ENCODE results near the gene CSNK1D. TPM values are rescaled to one million over a fixed set of nuclear protein-coding genes. Genes with fewer than 3 reads are reported as not detected.

Gene CSNK1D
- total and polyA plus RNA-seq, 7 donors, result 73.5 to 139 (median 115) TPM

DNA sequence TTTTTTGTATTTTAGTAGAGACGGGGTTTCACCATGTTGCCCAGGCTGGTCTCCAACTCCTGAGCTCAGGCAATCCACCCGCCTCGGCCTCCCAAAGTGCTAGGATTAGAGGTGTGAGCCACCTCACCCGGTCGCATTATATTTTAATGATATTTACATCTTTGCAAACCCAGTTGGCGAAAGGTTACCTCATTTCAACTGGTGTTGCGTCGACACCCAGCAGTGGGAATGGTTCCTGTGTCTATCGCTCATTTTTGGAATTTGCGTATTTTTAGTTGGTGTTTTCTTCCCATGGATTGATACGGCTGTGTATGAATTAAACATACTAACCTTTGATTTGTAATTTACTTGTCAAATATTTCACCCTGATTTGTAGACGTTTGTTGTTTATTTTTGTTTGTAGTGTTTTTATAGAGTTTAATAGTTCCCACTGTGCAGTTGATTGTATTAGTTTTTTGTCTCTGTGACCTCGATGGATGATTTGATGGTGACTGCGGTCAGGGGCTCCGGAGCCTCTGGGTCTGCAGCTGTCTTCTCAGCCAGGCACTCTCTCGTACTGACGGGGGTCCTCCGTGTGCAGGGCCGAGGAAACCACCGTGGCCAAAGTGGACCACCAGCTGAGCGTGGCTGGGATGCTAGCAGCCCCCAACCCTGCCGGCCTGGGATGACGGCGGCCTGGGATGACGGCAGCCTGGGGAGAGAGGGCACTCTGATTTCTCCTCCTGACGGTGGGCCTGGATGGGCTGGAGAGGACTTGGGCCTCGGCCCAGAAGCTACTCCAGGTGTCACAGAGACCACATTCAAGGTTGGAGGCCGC lies 39.9 kb upstream of the CSNK1D start:
- Histone ChIP-seq H3K4me1 (no peaks in the 10 kb centered on the region), H3K36me3 (ENCODE audit: insufficient read depth in 1 of 2, low read depth in 1 of 2) (no peaks in the 10 kb centered on the region), H3K27ac (no peak overlapping the region), H3K9me3 (no peaks in the 10 kb centered on the region), H3K4me3 (no peak overlapping the region), H3K27me3 (ENCODE audit: insufficient read depth in 3 of 3, low read length in 2 of 3) (peaks cover 0 to 21% (median 11%) of the 10 kb centered on the region in 3 donors)
- TF ChIP-seq, protein P1, sequence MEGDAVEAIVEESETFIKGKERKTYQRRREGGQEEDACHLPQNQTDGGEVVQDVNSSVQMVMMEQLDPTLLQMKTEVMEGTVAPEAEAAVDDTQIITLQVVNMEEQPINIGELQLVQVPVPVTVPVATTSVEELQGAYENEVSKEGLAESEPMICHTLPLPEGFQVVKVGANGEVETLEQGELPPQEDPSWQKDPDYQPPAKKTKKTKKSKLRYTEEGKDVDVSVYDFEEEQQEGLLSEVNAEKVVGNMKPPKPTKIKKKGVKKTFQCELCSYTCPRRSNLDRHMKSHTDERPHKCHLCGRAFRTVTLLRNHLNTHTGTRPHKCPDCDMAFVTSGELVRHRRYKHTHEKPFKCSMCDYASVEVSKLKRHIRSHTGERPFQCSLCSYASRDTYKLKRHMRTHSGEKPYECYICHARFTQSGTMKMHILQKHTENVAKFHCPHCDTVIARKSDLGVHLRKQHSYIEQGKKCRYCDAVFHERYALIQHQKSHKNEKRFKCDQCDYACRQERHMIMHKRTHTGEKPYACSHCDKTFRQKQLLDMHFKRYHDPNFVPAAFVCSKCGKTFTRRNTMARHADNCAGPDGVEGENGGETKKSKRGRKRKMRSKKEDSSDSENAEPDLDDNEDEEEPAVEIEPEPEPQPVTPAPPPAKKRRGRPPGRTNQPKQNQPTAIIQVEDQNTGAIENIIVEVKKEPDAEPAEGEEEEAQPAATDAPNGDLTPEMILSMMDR (IDR thresholded peaks at IDR 0.05), result no peak
- WGBS, 3 donors, result 71 to 77% (median 77%) methylated on average over 28 of the region's 28 CpGs
- intact Hi-C loops (cut with DNase I), result no loop called here
- no peak for DNase-seq
- ATAC-seq, result no peak

DNA sequence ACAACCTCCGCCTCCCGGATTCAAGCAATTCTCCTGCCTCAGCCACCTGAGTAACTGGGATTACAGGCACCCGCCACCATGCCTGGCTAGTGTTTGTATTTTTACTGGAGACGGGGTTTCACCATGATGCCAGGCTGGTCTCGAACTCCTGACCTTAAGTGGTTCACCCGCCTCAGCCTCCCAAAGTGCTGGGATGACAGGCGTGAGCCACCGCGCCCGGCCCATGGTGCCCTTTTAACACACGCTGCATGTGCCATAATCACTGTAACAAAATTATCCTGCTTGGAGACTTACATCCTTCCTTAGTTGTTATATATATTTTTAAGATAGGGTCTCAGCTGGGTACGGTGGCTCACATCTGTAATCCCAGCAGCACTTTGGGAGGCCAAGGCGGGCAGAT lies 38.5 kb upstream of the CSNK1D start:
- intact Hi-C loops (cut with DNase I), result no loop called here
- Histone ChIP-seq H3K4me1 (no peaks in the 10 kb centered on the region), H3K27ac (no peak overlapping the region), H3K27me3 (ENCODE audit: insufficient read depth in 3 of 3, low read length in 2 of 3) (peaks cover 0 to 21% (median 11%) of the 10 kb centered on the region in 3 donors), H3K36me3 (ENCODE audit: insufficient read depth in 1 of 2, low read depth in 1 of 2) (no peaks in the 10 kb centered on the region), H3K4me3 (no peak overlapping the region), H3K9me3 (no peaks in the 10 kb centered on the region)
- no peak for DNase-seq
- TF ChIP-seq, protein P1 (IDR thresholded peaks at IDR 0.05), result no peak
- WGBS, 3 donors, result 88 to 90% (median 89%) methylated on average over 13 of the region's 13 CpGs
- no peak for ATAC-seq

DNA sequence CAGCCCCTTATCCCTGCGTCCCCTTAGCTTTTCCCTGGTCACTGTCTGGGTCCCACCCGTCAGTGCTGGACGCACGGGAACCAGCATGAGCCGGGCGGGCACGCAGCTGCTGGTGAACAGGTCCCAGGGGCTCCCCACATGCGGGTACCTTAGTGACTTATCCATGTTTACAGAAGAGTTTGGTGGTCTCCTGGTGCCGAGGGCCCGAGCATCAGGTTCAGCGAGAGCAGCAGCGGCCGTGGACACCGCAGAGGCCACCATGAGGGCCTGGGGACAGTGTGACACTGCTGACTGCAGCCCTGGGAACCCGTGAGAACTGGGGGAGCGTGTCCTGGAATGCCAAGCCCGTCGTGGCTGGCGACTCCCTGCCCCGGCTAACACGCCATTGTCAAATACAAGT lies 37.4 kb upstream of the CSNK1D start:
- Histone ChIP-seq H3K9me3 (no peaks in the 10 kb centered on the region), H3K36me3 (ENCODE audit: insufficient read depth in 1 of 2, low read depth in 1 of 2) (no peaks in the 10 kb centered on the region), H3K4me3 (no peak overlapping the region), H3K27ac (no peak overlapping the region), H3K4me1 (no peaks in the 10 kb centered on the region), H3K27me3 (ENCODE audit: insufficient read depth in 3 of 3, low read length in 2 of 3) (peaks cover 0 to 21% (median 11%) of the 10 kb centered on the region in 3 donors)
- DNase-seq (no peak), ATAC-seq (no peak)
- intact Hi-C loops (cut with DNase I), result no loop called here
- TF ChIP-seq, protein P1 (IDR thresholded peaks at IDR 0.05), result no peak
- 79 to 80% (median 79%) methylated on average over 21 of the region's 21 CpGs for WGBS, 3 donors

DNA sequence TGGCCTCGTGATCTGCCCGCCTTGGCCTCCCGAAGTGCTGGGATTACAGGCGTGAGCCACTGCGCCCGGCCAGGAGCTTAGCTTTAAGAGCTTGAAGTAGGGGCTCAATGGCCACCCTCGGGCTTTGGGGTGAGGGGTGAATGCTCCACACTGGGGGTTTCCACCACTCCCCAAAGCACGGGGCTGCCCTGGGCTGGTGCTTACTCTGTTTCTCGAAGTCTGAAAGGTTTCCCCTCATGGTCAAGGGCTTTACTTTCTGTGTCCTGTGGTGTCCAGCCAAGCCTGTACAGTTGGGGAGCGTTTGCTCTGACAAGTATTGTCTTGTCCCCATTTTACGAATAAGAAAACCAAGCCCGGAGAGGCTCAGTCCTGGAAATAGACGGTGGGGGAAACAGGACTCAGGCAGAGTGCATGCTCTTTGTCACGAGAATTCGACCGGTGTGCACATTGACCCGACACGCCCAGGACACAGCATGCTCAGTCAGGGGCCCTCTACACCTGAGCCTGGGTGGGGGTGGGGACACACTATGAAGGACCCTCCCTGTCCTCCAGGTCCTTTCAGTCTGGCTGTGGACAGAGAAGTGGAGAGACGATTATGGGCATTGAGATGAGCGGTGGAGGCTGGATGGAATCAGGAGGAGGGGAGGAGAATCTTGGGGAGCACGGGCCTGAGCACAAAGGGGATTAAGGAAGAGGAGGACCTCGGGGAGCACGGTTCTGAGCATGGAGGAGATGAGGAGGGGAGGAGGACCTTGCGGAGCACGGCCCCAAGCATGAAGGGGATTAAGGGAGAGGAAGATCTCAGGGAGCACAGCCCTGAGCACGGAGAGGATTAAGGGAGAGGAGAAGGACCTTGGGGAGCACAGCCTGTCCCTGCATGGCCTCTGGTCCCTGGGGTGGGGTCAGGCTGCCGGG lies 36.4 kb upstream of the CSNK1D start:
- no peaks in the 10 kb centered on the region for H3K4me1 ChIP-seq
- no peak for DNase-seq
- peaks cover 0 to 15% (median 5%) of the 10 kb centered on the region in 3 donors for H3K27me3 ChIP-seq (ENCODE audit: insufficient read depth in 3 of 3, low read length in 2 of 3)
- no peaks in the 10 kb centered on the region for H3K9me3 ChIP-seq
- intact Hi-C loops (cut with DNase I), result loop anchor here in 1 of 2 donors (10.0 kb wide), 1 partner anchor 275 kb away; the partner anchor contains the start of genes DCXR and RAC3
- no peaks in the 10 kb centered on the region for H3K36me3 ChIP-seq (ENCODE audit: insufficient read depth in 1 of 2, low read depth in 1 of 2)
- TF ChIP-seq, protein P1 (IDR thresholded peaks at IDR 0.05), result no peak
- H3K27ac ChIP-seq, result no peak overlapping the region
- no peak overlapping the region for H3K4me3 ChIP-seq
- 75 to 78% (median 75%) methylated on average over 27 of the region's 27 CpGs for WGBS, 3 donors
- ATAC-seq, result no peak
